WTC11 (cell line): ENCODE measurements around the gene TBC1D17. TPM values are rescaled to one million over a fixed set of nuclear protein-coding genes. Genes with fewer than 3 reads are reported as not detected.
A peak's percentile ranks its signal among the peaks of the same experiment; 100 is the strongest.

ENCODE experiments used
- ATAC-seq: fragments of 200-7000 bp; cut with Tn5 transposase; 2 replicates; pipeline ENCODE4 v1.10.0; 2021; ENCODE audit warnings: mild to moderate bottlenecking, moderate library complexity
- CTCF ChIA-PET: fragments of 300-600 bp; sonication (Branson Sonifier 250); formaldehyde crosslinking; loops from one replicate; lab custom pipeline; 2021; ENCODE audit warnings: antibody characterized with exemption; lab: Charles Lee
- POLR2A ChIA-PET: fragments of 350-600 bp; sonication (Branson Sonifier 250); formaldehyde crosslinking; loops from one replicate; lab custom pipeline; 2021; ENCODE audit warnings: antibody characterized with exemption; lab: Charles Lee
- DNase-seq: peaks from one replicate; pipeline ENCODE4 v3.0.0; 2021; ENCODE audit warnings: low spot score
- H3K27ac Mint-ChIP-seq: 2 replicates; pipeline ENCODE4 v1.8.0; 2021; ENCODE audit warnings: mixed read lengths
- H3K27me3 Mint-ChIP-seq: 2 replicates; pipeline ENCODE4 v1.8.0; 2021; ENCODE audit warnings: low read depth, mild to moderate bottlenecking, moderate library complexity, mixed read lengths
- H3K36me3 Mint-ChIP-seq: 2 replicates; pipeline ENCODE4 v1.8.0; 2021; ENCODE audit warnings: mixed read lengths
- H3K4me1 Mint-ChIP-seq: 2 replicates; pipeline ENCODE4 v1.8.0; 2022; ENCODE audit warnings: mixed read lengths
- H3K4me3 Mint-ChIP-seq: 2 replicates; pipeline ENCODE4 v1.8.0; 2021; ENCODE audit warnings: mild to moderate bottlenecking, moderate library complexity, mixed read lengths
- H3K9me3 Mint-ChIP-seq: 2 replicates; pipeline ENCODE4 v1.8.0; 2021; ENCODE audit warnings: mixed read lengths
- AFF4 ChIP-seq: sonication (generic); formaldehyde crosslinking; IDR thresholded peaks from 2 replicates; pipeline ENCODE4 v1.8.1; 2023; ENCODE audit warnings: mild to moderate bottlenecking, missing genetic modification reagents, borderline replicate concordance
- AR ChIP-seq: fragments of 250-450 bp; sonication (Bioruptor Pico); IDR thresholded peaks from 2 replicates; pipeline ENCODE4 v1.9.0; 2021; ENCODE audit warnings: mild to moderate bottlenecking
- ATF6 ChIP-seq: sonication (generic); formaldehyde crosslinking; IDR thresholded peaks from 2 replicates; pipeline ENCODE4 v1.8.1; 2023; ENCODE audit warnings: mild to moderate bottlenecking, missing genetic modification reagents
- E2F1 ChIP-seq: sonication (generic); formaldehyde crosslinking; IDR thresholded peaks from 2 replicates; pipeline ENCODE4 v1.8.0; 2022; ENCODE audit warnings: mild to moderate bottlenecking, missing genetic modification reagents
- E2F5 ChIP-seq: sonication (generic); formaldehyde crosslinking; IDR thresholded peaks from 2 replicates; pipeline ENCODE4 v1.8.1; 2022; ENCODE audit warnings: mild to moderate bottlenecking, moderate library complexity, missing genetic modification reagents
- ERG ChIP-seq: fragments of 250-450 bp; sonication (Bioruptor Pico); IDR thresholded peaks from 2 replicates; pipeline ENCODE4 v1.8.0; 2021; ENCODE audit warnings: mild to moderate bottlenecking
- ESRRA ChIP-seq: sonication (generic); formaldehyde crosslinking; IDR thresholded peaks from 2 replicates; pipeline ENCODE4 v1.8.1; 2022; ENCODE audit warnings: mild to moderate bottlenecking, missing genetic modification reagents, borderline replicate concordance
- ETV6 ChIP-seq: sonication (generic); formaldehyde crosslinking; IDR thresholded peaks from 2 replicates; pipeline ENCODE4 v1.8.1; 2022; ENCODE audit warnings: mild to moderate bottlenecking, missing genetic modification reagents
- IRF2 ChIP-seq: sonication (generic); formaldehyde crosslinking; IDR thresholded peaks from 2 replicates; pipeline ENCODE4 v1.8.0; 2022; ENCODE audit warnings: low read depth, missing genetic modification reagents, borderline replicate concordance
- MAX ChIP-seq: sonication (generic); formaldehyde crosslinking; IDR thresholded peaks from 2 replicates; pipeline ENCODE4 v1.8.0; 2022; ENCODE audit warnings: mild to moderate bottlenecking, missing genetic modification reagents
- NR1H2 ChIP-seq: sonication (generic); formaldehyde crosslinking; IDR thresholded peaks from 2 replicates; pipeline ENCODE4 v1.9.0; 2021; ENCODE audit warnings: mild to moderate bottlenecking, moderate library complexity, missing genetic modification reagents
- PRRX2 ChIP-seq: fragments of 250-450 bp; sonication (Bioruptor Pico); IDR thresholded peaks from 2 replicates; pipeline ENCODE4 v1.8.0; 2021; ENCODE audit warnings: mild to moderate bottlenecking
- STAT6 ChIP-seq: sonication (generic); formaldehyde crosslinking; conservative IDR thresholded peaks from 2 replicates; pipeline ENCODE4 v1.8.1; 2023; ENCODE audit warnings: mild to moderate bottlenecking, low read depth, missing genetic modification reagents, moderate library complexity
- TCF7 ChIP-seq: sonication (generic); formaldehyde crosslinking; IDR thresholded peaks from 2 replicates; pipeline ENCODE4 v1.8.0; 2022; ENCODE audit warnings: mild to moderate bottlenecking, low read depth, missing genetic modification reagents, moderate library complexity
- TEAD1 ChIP-seq: sonication (generic); formaldehyde crosslinking; IDR thresholded peaks from 2 replicates; pipeline ENCODE4 v1.8.0; 2022; ENCODE audit warnings: mild to moderate bottlenecking, missing genetic modification reagents
- ZNF121 ChIP-seq: sonication (generic); formaldehyde crosslinking; IDR thresholded peaks from 2 replicates; pipeline ENCODE4 v1.8.0; 2023; ENCODE audit warnings: missing genetic modification reagents
- ZNF425 ChIP-seq: fragments of 250-450 bp; sonication (Bioruptor Pico); conservative IDR thresholded peaks from 2 replicates; pipeline ENCODE4 v1.9.0; 2021; ENCODE audit warnings: mild to moderate bottlenecking
- total RNA-seq: library from RNA; stranded (reverse); gene quantifications from 3 replicates; pipeline ENCODE4 v1.2.3, GENCODE V29; 2021

The TBC1D17 gene
- total RNA-seq, 1 experiment from 2014 or later, result 52.8 TPM

GRCh38 chr19:49849433-49850220, 27.9 kb upstream of the TBC1D17 start (continued):
- TF ChIP-seq AR, result no peak
- TF ChIP-seq NR1H2 (CRISPR knock-in tag), result no peak
- no peak for TF ChIP-seq ZNF425 (CRISPR knock-in tag)
- no peak for TF ChIP-seq E2F5

- Mint-ChIP-seq H3K4me3 (peak overlapping the region; percentile 86), H3K27me3 (peaks cover 3% of the 10 kb centered on the region; the same call in 1 of the 2 replicates), H3K4me1 (peaks cover 22% of the 10 kb centered on the region), H3K36me3 (peaks cover 21% of the 10 kb centered on the region), H3K27ac (peak overlapping the region; percentile 95), H3K9me3 (peaks cover 10% of the 10 kb centered on the region)
- ATAC-seq (no peak; the same call in 1 of the 2 replicates), DNase-seq (no peak)
- CTCF ChIA-PET, result interaction anchor here (0.6 to 2.5 kb wide), 12 partner anchors 9 to 280 kb away, joined by 3 to 22 read pairs (median 3); partner anchors contain the start of gene FUZ
- POLR2A ChIA-PET, result interaction anchor here (0.8 to 2.6 kb wide), 9 partner anchors 11 to 104 kb away, joined by 3 to 13 read pairs (median 5); partner anchors contain the start of genes AKT1S1, AP2A1, FUZ and TBC1D17
- TF ChIP-seq ERG (no peak), IRF2 (CRISPR knock-in tag) (no peak), ETV6 (CRISPR knock-in tag) (no peak), PRRX2 (CRISPR knock-in tag) (no peak), AFF4 (CRISPR knock-in tag) (no peak), E2F1 (no peak), ATF6 (CRISPR knock-in tag) (no peak), STAT6 (CRISPR knock-in tag) (no peak), TEAD1 (no peak), ZNF121 (CRISPR knock-in tag) (no peak), MAX (CRISPR knock-in tag) (no peak), ESRRA (CRISPR knock-in tag) (no peak), TCF7 (CRISPR knock-in tag) (no peak)
Measured at GRCh38 chr19:49850221-49850486, 27.3 kb upstream of the TBC1D17 start.
